GM04503 (cell line): Measurements from ENCODE around the gene RNF148.

Source experiments
- DNase-seq: peaks from one replicate; pipeline ENCODE4 v3.0.0-alpha.2; 2012; ENCODE audit warnings: low read depth

The RNF148 gene, protein sequence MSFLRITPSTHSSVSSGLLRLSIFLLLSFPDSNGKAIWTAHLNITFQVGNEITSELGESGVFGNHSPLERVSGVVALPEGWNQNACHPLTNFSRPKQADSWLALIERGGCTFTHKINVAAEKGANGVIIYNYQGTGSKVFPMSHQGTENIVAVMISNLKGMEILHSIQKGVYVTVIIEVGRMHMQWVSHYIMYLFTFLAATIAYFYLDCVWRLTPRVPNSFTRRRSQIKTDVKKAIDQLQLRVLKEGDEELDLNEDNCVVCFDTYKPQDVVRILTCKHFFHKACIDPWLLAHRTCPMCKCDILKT

DNA sequence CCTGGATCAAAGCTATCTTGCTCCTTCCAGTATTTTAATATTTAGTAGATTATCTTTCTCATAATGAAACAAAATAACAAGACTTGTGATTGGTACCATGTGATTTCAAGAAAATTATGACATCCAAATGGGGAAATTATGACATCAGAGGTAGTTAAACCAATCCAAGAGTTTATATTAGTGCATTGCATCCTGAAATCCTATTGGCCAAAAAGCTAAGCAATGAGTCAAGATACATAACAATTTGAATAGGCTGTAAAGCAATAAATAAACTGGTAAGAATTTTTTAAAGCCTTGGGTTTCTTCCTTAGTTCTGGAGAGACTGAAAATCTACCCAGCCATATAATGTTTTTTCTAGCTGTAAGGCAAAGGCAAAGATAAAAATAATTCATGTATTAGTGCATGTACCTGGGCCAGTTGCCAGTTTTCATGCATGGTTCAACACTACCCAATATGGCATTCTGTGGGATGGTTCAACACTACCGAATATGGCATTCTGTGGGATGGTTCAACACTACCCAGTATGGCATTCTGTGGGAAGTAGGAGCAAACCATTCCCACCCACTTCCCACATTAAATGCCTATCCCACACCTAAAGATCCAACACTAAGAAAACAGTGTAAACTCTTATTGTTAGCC is at the start of gene RNF148:
TSS of gene RNF148 (minus strand) at position 51 of the 639 bp plus-strand sequence. CDS start 172 bp downstream, outside the sequence.
- DNase-seq, result no peak

DNA sequence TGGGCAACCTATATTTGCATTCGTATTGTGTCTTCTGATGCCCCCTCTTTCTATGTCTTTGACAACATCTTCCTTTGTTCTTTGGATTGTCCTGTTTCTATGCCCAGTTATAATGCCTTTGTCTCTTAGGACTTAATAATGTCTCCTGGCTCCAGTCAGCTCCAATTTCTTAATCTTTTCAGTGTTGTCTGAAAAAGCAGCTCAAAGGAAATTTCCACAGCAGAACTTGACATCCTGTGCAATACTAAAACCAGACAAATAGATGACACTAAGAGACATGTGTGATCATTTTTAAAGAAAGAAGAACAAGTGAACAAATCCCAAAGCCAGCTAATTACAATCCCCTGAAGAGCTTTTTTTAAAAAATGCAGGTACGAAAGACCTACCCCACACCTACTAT is 47.7 kb upstream of the RNF148 start:
- DNase-seq, result no peak

DNA sequence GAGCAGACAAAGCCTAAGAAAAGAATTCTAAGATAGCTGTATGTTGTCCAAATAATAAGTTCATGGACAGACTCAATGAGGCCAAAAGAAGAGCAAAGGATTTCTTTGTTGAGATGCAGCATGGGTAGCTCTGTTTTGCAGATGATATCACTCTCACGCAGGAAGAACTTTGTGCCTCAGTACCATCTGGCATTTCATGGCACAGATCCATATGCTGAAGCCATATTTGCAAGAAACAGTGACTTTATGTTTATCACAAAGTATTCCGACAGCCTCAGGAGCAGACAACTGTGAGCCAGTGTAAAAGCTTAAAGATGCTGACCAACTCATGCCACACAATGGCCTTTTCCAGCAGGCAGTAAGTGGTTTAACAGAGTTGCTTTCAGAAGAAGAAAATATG is 45.5 kb upstream of the RNF148 start:
- DNase-seq, result no peak

DNA sequence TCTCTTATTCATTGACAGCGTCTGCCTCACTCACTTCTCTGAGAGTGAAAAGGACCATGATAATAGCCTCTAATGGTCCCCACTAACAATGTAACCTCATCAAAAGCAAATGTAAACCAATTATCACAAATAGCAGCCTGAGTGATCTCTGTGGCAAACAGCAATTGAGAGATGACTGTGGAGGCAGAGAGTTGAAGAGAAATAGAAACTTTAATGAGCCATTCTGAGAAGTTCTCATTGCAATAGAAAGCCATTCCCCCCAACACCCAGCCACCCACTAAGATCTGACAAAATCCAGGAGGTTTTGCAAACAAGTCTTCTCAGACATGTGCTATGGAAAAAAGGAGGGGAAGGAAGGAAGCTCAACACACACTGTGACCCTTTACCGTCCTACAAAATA is 44.2 kb upstream of the RNF148 start:
- DNase-seq, result no peak

DNA sequence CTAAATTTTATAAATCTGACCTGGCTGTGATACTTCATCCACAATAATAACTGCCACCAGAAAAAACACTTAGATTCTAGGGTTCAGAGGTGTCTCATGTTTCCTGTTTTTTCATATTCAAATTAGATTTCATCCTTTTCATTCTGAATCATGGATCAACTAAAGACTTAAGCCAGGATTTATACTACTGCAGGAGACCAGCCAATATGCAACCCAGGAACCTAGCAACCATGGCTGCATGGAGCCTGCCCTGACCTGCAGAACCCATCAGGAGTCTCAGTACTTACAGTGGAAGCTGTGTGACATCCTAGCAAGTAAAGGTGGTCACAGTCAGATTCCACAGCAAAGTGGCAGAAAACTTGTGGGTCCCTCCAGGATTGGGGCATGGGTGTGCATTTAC is 40.5 kb upstream of the RNF148 start:
- DNase-seq, result no peak

DNA sequence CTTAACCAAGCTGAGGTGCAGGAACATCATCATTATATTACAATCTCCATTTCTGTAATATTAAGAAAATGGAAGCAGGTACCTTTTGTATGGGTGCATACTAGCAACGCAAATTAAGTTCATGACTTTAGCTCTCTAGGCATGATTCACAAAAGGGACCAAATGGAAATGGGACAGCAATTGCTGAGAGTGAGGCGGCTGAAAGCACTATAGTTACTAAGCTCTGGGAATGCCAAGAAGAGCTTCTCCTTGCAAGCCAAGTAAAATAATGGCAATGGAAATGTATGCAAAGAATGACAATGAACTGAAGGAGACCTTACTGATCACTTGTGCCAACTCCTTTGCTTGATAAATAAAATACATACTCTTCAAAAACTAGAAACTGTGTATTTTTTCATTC is 36.2 kb upstream of the RNF148 start:
- no peak for DNase-seq

DNA sequence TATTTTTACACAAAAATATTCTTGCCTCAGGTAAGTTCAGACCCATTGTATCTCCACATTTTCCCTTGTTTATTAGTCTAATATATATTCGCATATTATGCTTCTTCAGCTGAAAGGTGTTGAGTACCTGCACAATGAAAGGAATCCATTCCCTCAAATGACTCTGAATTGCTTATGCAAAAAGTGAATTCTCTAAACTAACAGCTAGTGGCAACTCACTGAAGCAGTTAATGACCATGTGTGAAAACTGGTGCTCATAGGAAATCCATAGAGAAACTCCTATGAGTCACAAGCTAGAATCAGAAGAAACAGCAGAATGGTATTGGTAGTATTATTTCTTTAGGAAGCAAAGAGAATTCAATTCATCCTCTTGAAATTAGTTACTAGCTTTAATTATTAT is 33.5 kb upstream of the RNF148 start:
- DNase-seq, result no peak

DNA sequence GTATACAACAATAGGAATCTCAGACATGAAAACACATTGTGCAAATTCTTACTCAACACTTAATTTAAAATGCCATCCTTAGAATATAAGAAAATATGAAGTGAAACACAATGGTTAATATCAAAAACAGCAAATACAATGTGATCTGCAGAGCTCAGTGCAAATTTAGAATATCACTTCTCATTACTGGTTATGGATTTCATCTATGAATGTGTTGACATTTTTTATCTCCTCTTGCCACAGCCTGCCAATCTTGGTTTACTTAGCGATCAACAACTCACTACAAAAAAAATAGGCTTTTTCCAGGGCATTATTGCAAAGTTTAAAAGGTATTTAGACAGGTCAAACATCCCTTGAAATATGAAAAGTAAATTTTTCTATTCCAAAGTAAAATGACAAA is 25.0 kb upstream of the RNF148 start:
- no peak for DNase-seq

DNA sequence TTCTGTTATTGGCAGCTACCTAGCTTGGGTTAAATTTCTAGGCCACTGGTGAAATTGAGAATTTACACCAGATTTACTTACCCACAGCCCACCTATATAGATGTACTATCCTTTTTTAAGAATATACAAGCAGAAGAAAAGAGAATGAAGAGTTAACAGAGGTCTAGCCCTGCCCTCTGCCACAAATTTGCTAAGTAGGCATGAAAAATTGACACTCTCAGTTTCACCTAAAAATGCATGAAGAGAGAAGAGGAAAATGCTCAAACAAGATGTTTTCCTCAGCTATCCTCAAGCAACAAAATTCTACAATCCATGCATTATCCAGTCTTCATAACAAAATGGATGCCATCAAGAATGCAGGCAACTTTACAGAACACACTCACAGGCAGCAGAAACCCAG is 24.6 kb upstream of the RNF148 start:
- no peak for DNase-seq

DNA sequence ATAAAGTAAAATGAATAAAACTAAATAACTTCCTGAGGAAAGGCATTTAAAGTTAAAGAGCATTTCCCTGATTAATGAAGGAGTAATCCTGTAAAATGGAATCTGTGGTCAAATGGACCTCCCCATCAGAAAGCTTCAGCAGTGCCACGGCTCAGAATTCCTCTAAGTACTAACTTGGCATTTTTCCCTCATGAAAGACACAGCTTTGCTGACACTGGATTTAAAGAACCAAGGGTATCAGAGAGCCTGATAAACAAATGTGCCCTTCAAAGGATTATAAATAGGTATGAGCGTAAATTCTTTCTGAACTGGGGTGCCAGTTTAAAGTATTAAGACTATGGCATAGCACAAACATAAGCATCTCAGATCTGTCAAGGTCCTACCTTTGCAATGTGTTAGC is 24.2 kb upstream of the RNF148 start:
- DNase-seq, result no peak

DNA sequence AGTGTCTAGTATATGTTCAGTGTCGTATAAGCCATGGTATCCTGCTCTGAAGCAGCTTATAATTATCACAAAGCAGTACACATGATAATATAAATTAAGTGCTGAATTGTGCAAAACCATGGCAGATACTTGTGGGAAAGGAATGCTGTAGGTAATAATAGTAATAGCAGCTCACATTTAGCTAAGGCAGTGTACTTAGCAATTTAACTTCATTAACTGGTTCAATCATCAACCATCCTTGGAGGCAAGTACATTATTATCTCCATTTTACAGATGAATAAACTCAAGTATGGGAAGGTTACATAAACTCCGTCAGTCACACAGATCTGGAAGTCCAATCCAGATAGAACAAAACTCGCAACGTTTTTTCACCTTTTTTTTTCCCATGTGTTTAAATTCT is 21.6 kb upstream of the RNF148 start:
- no peak for DNase-seq

DNA sequence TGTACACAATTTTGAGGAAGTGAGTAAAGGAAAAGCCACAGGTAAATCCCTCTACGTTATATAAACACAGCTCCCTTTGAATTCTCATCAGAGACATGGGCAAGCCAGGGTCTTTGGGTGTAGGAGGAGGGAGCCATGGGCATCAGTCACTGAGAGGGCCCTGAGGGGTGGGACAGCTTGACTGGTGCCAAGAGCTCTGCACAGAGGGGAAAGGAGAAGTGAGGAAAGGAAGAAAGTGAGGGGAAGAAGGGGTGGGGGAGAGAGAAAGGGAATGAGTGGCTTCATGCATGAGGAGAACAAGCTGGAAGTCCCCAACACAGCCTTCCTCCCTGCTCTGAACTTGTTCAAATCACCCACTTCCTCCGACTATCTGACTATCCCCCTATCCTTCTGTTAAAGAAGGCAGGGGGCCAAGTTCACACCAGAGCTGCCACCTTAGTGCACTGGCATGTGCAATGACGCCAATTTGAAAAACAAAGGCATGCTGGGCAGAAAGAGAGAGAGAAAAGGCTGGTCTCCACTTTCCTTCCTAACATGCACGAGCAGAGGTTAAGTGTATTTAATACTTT is 16.4 kb upstream of the RNF148 start:
- no peak for DNase-seq

DNA sequence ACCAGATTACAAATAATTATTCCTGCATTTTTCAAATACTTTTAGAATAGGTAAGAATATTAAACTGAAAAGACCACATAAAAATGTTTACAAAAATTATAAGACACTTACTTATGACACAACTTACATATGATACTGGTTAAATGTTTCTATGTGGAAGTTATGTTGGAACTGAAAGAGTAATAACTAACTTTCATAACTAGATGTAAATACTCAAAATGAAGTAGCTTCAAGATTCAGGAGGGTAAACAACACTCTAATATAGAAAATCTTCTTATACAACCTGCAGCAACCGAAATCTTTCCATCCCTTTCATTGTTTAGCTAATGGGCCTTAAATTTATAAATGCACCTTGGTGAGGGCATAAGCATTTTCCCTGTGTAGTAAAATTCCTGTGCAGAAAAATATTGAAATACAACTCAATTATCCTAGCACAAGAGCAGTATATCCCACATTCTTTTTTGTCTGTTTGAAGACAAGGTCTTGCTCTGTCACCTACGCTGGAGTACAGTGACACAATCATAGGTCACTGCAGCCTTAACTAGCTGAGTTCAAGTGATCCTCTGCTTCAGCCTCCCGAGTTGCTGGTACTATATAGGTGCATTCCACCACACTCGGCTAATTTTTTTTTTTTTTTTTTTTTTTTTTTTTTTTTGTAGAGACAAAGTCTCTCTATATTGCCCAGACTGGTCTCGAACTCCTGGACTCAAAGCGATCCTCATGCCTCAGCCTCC is 14.8 kb upstream of the RNF148 start:
- no peak for DNase-seq

DNA sequence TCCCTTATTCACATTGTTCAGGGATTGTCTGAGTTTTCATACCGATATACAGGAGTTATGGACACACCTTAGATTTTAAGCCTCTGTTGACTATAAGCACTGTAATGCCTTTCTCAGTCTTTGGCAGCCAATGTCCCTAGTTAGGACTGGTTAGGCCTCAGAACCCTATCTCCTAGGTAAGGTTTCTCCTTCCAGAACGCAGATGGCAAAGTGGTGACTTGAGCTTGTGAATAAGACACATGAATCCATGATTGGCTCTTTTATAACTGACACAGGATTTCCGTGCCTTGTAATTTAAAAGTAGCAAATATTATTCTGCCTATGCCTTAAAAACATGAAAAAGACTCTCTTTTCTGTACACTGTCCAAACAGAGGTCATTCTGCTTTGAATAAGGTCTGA is 12.5 kb upstream of the RNF148 start:
- no peak for DNase-seq

DNA sequence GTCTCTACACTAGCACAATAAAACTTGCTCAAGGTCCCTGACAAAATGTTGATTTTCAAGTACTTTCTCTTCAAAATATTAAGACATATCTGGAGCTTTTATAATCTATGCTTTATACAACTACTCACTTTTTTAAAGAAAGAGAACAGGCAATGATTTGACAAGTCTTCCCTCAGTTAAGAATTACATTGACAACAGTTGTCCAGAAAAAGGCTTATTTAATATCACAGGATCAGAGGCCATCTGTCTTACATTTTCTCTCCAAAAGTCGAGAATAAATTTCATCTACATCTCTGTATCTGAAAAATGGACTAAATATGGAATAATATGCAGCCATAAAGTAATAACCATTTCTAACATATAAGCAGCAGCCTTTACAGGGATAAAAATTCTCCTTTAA is 8.2 kb upstream of the RNF148 start:
- no peak for DNase-seq

DNA sequence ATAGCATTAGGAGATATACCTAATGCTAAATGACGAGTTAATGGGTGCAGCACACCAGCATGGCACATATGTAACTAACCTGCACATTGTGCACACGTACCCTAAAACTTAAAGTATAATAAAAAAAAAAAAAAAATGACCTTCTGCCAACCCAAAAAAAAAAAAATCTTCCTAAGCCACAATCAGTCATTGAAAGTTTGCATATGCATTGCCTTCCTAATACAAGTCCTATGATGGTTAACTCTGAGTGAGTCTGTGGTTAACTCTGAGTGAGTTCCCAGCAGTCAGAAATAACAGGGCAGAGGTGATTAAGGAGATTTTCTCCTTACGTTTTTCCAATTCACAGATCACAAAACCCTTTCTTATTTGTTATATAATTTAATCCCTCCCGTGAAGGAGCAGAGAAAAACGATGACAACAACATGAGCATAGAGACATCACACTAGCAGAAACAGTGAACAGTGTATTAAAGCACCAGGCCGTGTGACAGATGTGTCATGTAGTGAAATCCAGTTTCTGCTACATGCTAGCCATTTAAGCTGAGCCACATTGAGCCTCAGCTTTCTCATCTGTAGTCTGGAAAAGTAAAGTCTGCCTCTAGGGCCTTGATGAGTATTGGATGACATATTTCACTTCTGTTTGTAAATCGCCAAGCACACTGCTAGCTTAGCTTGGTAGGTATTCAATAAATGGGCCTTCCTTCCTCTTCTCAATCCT is 7.4 kb upstream of the RNF148 start:
- DNase-seq, result no peak

DNA sequence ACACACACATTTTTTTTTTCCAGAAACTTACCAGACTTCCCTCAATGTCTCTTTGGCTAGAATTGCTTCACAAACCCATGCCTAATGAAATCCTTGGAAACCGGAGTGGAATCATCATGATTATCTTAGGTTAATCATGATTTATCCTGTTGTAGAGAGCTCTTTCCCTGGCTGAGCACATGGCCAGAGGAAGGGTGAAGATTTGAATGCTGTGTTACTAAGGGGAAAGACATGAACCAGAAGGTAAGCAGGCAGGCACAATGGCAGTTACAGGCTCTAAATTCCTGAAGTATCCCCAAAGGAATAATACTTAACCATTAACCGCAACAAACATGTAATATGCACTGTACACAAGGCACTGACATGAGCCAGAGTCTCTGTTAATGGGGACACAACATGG is 4.1 kb upstream of the RNF148 start:
- DNase-seq, result no peak

DNA sequence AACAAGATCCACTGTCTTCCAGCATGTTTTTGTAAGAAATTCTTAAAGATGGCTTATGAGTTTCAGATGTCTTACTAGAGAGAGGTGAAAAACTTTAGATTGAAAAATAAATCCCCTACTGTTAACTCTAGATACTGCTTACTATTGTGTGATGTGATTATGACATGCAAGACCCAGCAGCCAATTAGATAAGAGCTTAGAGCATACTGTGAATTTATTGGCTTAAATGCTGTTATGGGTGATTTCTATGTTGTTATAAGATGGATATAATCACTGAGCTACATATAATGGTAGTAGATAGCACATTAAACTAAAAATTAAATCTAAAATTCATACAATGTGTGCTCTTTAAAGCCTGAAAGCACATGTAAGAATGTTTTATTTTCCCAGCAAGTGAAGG is 3.7 kb downstream of the RNF148 start, which contains the start of gene RNF133:
TSS of gene RNF133 (minus strand) at position 101 of the 400 bp plus-strand sequence. CDS start 199 bp downstream, outside the sequence.
- no peak for DNase-seq

DNA sequence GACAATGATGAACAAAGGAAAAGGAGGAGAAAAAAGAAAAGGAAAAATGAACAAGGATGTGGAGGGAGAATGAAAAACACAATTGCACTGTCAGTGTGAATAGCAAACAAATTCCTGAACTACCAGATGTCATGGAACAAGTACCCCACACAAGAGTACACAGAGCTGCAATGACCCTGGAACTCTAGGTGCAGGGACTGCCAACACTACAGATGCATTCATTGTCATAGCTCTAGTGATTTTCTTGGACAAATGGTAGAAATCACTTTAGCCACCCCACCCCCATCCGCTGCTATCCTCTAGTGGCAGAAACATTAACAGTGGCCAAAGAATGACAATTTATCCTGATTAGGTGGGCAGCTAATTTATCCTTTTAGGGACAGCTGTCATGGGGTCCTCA is 6.9 kb downstream of the RNF148 start:
- no peak for DNase-seq

DNA sequence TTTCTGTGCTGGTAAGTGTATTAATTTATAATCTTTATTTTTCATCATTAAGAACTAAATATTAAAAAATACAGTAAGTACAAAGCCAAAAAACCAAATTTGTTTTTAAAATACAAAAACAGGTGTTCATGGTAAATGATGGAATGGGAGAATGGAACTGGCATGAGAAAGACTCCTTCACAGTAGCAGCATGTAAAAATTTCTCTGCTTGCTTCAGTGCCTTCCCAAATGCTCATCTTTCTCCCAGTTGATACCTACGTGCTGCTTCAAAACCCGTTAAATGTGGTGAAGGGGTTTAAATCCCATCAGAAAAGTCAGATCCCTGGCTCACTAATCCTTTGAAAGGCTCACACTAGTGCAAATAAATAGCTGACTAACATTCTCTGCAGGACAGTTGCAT is 8.0 kb downstream of the RNF148 start:
- DNase-seq, result no peak

DNA sequence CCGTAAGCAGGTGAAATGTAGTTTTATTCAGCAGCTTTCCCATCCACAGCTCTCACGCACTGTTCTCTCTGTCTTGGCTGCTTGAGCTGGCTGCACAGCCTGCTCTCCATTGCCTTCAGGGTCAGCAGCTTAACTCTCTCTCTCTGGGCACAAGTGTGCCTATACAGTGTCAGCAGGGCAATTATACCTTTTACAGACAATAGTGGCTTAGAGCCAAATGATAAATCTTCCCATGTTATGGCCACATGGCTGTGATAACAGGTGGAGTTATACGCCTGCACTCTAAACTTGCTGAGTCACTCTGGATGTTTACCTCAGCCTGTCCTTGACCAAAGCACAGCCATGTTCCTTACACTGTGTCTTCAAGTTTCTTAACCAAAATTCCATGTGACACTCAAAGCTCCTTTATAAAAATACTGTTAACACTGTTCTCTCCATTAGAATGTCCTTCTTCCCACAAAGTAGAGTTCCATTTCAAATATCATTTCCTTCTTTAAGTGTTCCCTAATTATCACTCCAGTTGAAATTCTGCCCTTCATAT is 9.9 kb downstream of the RNF148 start:
- DNase-seq, result no peak
